ENCODE results near the gene ATP4B.
"Not testable (repeated sequence)": the region's sequence is repeated elsewhere in the genome, so short reads cannot be mapped to it uniquely, and the experiment has no call there.

ATP4B gene

GRCh38 chr13:113623491-113624234 is 34.3 kb downstream of the ATP4B start:
- no peak for DNase-seq

DNA sequence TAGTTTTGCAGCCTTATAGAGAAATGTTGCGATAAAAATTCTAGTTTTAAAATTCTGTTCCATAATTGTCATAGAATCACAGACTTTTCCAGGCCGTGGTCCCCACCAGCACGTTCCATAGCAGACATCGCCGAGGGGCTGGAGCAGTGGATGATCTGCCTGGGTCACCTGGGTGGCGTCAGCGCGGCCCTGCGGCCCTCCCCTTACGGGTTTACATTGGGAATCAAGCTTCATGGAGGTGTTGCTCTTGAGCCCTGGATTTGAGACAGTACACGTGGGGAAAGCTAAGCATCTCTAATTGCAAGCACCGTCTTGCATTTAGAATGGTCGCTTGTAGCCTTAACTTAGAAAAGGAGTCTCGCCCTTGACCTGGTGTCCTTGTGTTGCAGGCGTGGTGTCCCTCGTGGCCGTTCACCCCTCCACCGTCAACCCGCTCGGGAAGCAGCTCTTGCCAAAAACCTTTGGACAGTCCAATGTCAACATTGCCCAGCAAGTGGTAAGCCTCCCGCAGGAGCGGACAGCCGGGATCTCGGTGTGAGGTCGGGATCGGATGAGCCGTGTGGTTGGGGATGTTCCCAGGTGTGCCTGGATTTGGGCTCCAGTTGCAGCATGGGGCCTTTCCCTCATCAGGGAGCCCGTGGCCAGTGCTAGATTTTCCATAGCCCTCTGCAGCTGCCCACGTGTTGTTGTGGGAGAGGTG is 35.1 kb downstream of the ATP4B start:
- no peak for DNase-seq

GRCh38 chr13:113621986-113622550 is 35.9 kb downstream of the ATP4B start:
- DNase-seq, result not testable (repeated sequence)

DNA sequence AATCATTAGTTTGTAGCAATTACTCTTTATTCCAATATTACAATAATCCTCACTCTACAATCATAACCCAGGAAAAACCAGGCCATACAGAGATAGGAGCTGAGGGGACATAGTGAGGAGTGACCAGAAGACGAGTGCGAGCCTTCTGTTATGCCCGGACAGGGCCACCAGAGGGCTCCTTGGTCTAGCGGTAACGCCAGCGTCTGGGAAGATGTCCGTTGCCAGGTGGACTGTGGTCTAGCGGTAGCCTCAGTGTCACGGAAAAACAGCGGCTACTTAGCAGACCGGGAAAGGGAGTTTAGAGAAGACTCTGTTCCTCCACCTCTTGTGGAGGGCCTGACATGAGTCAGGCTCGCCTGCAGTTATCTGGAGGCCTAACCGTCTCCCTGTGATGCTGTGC is 36.5 kb downstream of the ATP4B start:
- DNase-seq, result not testable (repeated sequence)

DNA sequence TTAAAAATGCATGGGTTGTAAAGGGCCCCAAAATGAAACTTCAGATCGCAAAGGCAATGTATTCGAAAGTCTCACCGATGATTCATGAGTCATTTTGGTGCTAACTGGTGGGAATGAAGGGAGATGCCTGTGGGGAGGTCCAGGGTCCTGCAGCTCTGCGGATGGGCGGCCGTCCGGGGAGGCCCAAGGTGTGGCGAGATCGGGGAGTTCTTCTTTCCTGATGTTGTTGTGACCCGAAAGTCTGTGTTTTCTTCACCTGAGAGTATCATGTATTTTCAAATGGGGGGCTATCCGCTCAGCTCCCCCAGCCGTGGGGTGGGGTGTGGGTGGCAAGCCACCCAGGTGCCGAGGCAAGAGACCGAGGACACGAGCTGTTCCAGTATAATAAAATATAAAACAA is 37.0 kb downstream of the ATP4B start:
- no peak for DNase-seq

- no peak for DNase-seq
Observed at GRCh38 chr13:113620036-113620796, 37.8 kb downstream of the ATP4B start.

DNA sequence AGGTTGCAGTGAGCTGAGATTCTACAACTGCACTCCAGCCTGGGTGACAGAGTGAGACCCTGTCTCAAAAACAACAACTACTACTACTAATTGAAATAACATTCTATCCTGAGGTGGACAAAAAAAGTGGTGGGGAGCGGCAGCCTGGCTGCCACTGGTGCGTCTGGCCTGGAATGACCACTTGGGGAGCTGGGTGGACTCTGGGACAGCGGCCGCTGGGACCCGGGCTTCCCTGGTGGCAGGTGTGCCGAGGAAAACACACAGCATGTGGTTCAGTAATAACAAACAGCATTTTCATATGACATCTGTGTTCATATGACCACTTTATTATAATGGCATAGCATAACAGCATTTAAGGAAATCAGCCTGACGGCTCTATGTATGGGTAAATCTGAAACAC is 39.5 kb downstream of the ATP4B start:
- no peak for DNase-seq

DNA sequence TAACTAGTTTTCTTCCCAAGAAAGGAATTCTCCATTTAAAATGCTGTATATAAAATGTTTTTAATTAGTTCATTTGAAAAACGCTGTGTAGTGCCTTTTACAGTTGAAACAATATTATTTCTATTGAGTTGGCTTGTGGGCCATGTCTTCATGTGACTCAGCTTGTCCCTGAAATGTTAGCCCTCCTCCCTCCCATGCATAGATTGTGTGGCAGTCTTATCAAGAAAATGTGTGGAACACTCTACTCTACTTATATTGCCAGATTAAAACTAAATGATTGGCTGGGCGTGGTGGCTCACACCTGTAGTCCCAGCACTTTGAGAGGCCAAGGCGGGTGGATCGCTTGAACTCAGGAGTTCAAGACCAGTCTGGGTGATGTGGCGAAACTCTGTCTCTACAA is 40.0 kb downstream of the ATP4B start:
- no peak for DNase-seq

GRCh38 chr13:113616991-113617749 is 40.8 kb downstream of the ATP4B start:
- no peak for DNase-seq

DNA sequence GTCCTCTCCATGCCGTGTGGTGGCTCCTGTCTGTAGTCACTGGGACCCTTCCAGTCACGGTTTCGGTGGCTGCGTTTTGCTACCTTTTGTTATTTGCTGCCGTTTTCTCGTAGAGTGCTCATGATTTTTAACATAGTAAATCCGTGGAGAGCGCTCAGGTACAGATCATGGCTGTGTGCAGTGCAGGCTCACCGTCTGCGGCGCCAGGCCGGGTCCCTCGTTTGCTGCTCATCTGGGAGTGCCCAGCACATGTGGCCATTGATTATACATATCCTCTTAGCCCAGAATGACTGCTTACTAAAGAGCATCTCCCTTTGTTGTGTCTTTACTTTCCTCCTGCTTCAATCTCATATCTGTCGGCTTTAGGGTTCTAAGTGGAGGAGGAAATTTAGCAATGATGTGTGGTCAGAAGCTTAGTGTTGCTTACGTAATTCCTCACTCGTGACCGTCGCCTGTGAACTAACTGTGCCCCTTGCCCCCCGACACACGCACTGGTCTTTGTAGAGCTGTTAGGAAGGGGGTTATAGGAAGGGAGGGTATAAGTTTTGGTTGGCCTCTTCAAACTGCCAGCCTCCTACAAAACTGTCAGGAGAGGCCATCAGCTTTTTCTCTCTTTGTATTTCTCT is 41.6 kb downstream of the ATP4B start:
- DNase-seq, result no peak

DNA sequence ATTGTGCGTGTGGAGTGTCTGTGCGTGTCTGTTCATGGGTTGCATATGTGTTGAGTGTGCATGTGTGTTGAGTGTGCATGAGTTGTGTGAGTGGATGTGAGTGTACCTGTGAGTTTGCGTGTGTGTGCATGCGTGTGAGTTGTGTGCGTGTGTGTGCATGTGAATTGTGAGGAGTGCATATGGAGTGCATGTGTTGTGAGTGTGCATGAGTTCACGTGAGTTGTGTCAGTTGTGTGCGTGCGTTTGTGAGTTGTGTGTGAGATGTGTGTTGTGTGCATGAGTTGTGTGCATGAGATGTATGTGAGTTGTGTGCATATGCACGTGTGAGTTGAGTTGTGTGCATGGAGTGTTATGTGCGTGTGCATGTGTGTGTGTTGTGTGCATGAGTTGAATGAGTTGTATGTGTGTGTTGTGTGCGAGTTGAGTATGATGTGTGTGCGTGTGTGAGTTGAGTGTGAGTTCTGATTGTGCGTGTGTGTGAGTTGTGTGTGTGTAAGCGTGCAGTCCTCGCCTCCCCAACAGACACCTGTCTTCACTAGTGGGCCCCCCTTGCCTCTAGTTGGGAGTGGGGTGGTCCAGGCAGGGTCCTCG is 44.1 kb downstream of the ATP4B start:
- no peak for DNase-seq

- DNase-seq, result no peak
Observed at GRCh38 chr13:113612607-113613006, 45.4 kb downstream of the ATP4B start.

- DNase-seq, result no peak
Observed at GRCh38 chr13:113611996-113612395, 46.0 kb downstream of the ATP4B start.

DNA sequence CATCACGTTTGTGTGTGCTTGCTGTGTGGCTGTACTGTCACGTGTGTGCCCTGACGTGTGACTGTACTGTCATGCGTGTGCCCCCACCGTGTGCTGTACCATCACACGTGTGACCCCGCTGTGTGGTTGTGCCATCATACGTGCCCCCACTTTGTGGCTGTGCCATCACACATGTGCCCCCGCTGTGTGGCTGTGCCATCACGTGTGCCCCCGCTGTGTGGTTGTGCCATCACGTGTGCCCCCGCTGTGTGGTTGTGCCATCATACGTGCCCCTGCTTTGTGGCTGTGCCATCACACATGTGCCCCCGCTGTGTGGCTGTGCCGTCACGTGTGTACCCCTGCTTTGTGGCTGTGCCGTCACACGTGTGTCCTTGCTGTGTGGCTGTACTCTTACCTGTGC is 47.7 kb downstream of the ATP4B start:
- no peak for DNase-seq

DNA sequence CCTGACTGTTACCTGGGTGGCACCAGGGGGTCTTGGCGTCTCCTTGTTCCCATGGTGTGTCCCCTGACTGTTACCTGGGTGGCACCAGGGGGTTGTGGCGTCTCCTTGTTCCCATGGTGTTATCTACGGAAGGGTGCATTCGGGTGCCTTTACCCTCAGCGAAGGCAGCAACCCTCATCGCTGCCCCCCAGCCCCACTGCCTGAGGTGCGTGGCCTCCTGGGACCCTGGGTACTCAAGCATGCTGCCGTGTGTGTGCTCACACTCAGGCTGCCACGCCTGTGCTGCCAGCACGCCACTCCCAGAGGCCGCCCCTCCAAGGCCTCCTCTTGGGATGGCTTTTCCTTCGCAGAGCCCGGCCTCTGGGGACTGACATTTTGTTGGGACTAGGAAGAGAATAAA is 48.4 kb downstream of the ATP4B start:
- DNase-seq, result no peak

GRCh38 chr13:113608967-113609533 is 48.9 kb downstream of the ATP4B start:
- no peak for DNase-seq

GRCh38 chr13:113607889-113608635 is 49.9 kb downstream of the ATP4B start:
- DNase-seq, result no peak

DNA sequence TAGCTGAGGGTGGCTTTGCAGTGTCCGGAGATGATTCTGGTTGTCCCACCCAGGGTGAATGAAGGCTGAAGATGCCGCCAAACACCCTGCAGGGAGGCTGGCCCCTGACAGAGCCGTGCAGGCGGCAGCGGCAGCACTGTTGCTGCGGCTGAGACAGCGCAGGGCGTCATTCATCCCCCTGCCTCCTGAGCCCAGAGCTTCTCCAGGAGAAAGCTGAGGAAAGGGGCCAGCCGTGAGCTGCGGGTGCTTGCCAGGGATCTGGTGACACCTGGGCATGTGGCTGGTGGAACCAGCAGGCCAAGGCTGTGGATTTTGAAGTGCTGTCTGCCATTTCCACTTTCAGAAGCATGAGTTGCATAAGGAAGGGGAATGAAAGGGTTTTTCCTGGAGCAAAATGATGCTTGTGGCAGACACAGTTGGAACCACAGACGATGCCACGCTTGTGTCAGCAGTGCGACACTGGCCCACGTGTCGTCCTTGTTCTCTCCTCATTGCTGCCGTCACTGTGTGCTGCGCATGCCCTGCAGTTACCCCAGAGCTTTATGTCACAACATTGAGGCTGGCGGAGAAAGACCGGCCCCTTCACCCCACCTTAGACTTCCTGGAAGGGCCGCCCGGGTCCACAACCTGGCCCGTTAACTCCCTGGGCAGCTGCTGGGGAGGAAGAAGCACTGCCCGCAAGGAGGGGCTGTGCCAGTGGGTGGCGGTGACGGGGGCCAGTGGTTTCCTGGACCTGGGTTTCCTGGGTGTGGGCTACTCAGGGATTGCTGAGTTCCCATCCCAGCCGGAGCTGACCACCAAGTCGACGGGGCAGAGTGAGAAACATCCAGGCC is 50.7 kb downstream of the ATP4B start:
- no peak for DNase-seq

- no peak for DNase-seq
Observed at GRCh38 chr13:113605866-113606438, 52.0 kb downstream of the ATP4B start.
